ENCODE results near the gene PGLYRP4.
A peak's percentile ranks its signal among the peaks of the same experiment; 100 is the strongest.
"Not testable (repeated sequence)": the region's sequence is repeated elsewhere in the genome, so short reads cannot be mapped to it uniquely, and the experiment has no call there.

PGLYRP4 gene

DNA sequence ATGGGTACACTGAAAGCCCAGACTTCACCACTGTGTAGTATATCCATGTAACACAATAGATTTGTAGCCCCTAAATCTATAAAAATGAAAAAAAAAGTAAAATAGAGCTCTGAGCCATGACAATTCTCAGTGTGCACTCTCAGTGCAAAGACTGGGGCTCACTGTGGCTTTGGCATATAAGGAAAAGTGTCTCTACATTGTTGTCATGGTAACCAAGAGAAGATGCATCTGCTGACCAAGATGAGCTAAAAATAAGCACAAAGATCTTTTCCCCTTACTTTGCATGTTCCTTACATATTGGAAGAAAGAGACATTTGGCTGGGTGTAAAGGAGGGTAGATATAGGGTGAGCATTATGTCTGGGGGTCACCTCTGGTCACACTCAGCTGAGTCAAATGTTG lies 12.0 kb downstream of the PGLYRP4 start:
- no peak for DNase-seq

DNA sequence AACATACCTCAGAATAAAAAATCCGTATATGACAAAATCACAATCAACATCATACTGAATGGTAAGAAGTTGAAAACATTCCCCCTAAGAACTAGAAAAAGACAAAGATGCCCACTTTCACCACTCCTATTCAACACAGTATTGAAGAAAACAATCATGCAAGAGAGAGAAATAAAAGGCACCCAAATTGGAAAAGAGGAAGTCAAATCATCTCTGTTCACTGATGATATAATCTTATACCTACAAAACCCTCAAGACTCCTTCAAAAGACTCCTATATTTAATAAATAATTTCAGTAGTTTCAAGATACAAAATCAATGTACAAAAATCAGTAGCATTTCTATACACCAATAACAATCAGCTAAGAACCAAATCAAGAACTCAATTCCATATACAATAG lies 14.7 kb downstream of the PGLYRP4 start:
- no peak for DNase-seq

DNA sequence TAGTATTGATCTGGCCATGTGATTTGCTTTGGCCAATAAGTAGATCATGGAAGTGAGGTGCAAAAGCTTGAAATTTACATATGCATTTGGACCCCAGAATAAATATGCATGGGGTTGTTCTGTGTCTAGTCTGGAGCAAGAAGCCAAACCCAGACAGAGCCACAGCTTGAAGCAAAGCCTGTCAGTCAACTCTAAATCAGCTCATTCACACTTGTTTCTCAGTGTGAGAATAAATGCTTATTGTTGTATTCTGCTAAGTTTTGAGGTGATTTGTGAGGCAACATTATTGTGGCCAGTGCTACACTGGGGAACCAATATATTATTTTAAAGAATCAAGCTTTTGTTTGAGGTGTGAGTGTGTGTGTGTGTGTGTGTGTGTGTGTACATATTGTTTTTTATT lies 23.7 kb downstream of the PGLYRP4 start:
- no peak for DNase-seq

DNA sequence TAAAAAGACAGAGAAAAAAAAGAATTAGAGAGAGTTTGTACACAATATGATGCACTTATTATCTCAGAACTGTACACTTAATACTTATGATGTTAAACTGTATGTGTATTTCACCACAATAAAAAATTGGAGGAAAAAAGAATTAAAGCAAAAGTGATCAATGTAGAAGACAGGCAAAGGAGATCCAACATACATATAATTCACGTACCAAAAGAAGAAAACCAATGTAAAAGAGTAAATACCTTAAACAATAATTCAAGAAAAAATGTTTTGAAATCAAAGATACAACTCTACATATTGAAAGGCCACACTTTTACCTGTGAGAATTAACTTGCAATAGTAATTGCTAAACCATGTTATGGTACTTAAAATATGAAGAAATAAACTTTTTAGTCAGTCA lies 26.1 kb downstream of the PGLYRP4 start:
- DNase-seq = no peak

DNA sequence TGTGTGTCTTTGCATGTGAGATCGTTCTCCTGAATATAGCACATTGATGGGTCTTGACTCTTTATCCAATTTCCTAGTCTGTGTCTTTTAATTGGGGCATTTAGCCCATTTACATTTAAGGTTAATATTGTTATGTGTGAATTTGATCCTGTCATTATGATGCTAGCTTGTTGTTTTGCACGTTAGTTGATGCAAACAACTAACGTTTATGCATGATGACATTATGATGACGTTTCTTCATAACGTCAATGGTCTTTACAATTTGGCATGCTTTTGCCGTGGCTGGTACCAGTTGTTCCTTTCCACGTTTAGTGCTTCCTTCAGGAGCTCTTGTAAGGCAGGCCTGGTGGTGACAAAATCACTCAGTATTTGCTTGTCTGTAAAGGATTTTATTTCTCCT lies 30.5 kb downstream of the PGLYRP4 start:
- DNase-seq = not testable (repeated sequence)

DNA sequence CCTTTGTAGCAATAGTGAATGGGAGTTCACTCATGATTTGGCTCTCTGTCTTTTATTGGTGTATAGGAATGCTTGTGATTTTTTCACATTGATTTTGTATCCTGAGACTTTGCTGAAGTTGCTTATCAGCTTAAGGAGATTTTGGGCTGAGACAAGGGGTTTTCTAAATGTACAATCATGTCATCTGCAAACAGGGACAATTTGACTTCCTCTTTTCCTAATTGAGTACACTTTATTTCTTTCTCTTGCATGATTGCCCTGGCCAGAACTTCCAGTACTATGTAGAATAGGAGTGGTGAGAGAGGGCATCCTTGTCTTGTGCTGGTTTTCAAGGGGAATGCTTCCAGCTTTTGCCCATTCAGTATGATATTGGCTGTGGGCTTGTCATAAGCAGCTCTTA lies 32.6 kb downstream of the PGLYRP4 start:
- not testable (repeated sequence) for DNase-seq

DNA sequence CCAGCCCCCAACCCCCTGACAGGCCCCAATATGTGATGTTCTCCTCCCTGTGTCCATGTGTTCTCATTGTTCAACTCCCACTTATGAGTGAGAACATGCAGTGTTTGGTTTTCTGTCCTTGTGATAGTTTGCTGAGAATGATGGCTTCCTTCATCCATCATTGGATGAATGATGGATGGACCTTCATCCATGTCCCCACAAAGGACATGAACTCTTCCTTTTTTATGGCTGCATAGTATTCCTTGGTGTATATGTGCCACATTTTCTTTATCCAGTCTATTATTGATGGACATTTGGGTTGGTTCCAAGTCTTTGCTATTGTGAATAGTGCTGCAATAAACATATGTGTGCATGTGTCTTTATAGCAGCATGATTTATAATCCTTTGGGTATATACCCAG lies 34.3 kb downstream of the PGLYRP4 start:
- not testable (repeated sequence) for DNase-seq

DNA sequence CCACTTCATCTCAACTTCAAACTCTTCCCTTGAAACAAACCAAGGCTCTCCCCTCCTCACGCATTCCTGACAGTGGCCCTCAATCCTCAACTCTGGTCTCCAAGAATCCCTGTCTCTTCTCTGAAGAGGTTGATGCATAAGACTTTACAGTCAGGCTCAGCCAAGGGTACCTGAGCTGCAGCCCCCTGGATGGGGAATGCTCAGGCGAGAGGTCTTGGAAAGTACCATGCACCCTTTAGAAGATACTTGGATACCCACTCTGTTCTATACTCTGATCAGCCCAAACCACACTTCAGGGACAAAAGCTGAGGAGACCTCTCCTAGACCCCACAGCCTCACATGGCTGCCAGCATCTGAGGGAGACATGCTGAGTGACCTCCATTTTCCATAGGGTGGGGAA lies 35.4 kb downstream of the PGLYRP4 start:
- DNase-seq = no peak

DNA sequence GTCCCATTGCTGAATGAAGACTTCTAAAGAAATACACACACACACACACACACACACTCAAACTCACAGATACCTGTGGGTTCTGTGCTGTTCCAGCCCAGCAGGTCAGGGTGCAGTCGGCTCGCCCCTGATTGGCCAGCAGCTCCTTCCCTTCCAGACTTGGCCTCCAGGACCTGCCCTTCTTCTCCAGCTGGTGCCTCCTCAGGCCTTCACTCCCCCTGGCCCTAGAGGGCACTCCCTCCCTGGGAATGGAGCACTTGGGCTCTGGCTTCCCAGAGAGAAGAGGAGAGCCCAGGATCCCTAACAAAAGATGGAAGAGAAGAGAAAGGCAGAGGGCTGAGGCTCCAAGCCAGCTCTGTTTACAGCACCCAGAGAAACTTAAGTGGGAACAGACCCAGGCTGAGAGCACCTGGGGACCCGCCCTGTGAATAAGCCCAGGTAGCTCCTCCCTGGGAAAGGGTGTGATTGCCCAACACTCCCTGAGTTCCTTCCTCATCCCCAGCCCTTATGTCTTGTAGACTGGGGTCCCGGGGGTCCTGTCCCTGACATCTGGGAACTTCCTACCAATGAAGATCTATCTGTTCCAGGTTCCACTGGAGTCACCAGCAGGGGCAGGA lies 36.0 kb downstream of the PGLYRP4 start, which contains the start of gene PGLYRP3:
Gene PGLYRP3 (minus strand): TSS at position 383 of the 617 bp plus-strand sequence. CDS start 2,287 bp downstream, outside the sequence.
- peak in 1 of 2 experiments; percentile 4 for DNase-seq

DNA sequence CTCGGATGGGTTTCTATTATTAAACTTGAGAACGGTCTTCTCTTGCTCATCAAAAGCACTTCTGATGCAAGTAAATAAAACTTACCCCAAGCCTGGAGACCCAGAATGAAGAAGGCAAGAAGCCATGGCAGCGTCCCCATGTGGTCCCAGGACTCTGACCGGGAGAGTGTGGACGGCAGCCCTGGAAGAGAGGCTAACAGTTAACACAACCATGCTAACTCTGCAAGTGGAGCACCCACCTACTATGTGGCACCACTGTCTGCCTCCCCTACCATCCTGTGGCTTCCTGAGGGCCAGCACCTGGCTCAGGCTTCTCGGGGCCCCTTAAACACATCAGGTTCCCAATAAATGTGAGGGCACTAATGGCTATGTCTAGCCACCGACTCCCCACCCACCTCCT lies 38.1 kb downstream of the PGLYRP4 start:
- no peak for DNase-seq

DNA sequence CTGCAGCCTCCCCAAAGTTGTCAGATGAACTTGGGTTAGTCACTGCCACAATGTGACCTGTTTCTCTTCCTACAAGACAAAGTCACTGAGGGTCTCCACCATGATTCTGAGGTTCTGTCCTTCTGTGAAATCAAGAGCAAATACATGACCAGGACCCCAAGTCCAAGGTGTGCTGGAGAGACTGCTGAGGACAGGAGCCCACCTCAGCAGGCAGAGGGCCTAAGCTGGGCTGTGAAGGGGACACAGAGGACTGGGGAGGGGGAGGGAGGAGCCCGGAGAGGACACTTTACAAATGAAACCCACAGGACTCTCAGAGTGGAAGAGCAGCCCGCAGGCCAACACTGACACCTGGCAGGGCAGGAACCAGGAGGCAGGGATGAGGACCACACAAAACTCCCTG lies 39.2 kb downstream of the PGLYRP4 start:
- DNase-seq = no peak

DNA sequence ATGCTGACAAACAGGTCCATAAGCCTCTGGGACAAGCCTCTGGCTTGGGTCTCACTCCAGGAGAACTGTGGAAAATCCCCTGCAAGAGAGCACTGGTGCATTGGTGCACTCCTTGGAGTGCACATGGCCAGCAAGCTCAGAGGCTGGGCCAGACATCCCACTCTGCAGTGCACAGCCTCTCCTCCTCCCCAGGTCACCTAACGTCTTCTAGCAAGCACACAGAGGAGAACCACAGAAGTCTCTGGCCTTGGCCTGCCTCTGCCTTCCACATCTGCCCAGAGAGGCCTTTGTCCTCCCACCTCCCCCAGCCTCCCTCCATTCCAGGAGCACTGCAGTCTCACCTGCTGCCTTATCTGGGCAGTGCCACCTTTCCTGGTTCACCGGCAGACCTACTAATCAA lies 40.1 kb downstream of the PGLYRP4 start:
- DNase-seq = no peak

DNA sequence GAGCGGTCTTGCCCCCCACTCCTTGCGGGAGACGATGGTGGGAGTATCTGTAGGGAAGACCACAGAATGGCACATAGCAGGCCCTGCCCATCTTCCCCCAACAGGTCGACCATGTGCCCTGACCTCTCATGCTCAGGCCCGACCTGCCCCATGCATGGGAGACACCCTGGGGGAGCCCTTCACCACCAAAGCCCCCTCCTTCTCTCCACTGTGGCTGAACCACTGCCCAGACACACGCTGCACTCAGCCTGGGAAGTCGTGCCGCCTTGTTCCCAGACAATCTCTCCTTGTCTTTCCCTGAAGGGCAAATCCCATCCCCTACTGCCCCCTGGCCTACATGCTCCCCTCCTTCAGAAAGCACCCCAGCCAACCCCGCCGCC lies 41.4 kb downstream of the PGLYRP4 start:
- no peak for DNase-seq

DNA sequence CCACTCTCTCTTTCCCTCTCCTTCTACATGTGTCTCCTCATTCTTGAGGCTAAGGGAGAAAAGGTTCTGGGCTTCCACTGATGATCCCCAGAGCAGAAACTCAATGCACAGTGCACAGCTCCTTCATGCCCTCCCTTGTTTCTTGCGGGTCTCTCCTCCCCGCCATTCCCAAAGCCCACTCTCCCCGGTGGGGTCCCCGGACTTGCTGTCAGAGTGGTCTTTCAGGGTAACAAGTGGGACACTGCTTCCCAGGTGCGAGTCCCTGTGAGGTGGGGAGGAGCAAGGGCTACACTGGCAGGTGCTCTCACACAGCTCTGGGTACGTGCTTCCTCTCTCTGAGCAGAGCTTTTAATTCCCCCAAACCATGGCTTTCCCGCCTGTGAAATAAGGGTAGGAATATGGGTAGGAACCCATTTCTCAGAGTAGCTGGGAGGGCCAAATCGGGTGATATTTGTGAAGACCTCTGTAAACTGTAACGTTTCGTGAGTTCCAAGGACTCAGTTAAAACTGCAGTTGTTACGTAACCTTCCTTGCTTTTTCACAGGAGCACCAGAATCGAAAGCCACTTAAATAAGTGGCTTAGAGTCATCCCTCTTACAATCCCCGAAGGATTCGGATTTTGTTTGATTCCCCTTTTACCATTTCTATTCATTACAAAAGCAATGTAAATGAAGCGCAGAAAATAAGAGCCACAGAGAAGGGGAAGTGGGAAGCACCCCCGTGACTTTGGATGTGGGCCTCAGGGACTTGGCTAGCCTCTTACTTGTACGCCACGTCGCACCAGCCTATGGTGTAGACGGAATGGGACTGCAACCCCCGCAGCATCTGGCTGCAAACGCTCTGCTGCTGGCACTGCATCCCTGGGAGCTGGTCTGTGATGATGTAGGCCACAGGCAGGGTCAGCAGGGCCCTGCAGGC lies 42.1 kb downstream of the PGLYRP4 start:
- no peak for DNase-seq

DNA sequence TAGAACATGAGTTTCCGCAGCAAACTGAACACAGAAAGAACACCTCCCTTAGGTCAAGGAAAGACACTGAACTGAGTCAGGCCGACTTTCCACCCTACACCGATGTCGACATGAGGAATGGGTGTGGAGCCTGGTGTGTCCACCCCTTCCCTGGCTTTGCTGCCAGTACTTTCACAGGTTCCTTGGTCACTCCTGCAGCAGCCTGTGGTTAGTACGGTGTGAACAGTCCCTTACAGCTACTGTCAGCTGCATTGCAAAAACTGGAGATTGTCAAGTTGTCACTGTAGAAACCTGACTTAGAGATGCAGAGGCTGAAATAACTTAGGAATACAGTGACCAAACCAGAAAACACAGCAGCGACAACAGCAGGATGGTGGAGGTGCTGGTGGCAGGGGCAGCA lies 43.0 kb downstream of the PGLYRP4 start:
- no peak for DNase-seq

DNA sequence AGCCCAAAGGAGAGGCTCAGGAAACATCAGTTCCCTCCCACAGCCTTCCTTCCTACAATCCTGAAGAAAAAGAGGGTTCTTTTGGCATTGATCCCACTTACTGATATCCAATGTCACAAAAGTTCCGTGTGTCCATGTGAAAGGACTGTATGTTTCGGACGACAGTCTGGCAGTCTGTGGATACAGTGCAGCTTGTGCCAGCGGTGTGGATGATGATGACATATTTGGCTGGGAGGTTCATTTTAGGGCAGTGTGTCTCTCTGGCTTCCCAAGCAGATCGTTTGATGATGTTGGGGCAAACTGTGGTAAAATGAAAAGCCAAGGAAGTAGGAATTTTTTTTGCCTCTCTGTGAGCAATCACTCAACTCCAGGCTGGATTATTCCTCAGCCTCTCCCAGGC lies 46.3 kb downstream of the PGLYRP4 start:
- DNase-seq = no peak

DNA sequence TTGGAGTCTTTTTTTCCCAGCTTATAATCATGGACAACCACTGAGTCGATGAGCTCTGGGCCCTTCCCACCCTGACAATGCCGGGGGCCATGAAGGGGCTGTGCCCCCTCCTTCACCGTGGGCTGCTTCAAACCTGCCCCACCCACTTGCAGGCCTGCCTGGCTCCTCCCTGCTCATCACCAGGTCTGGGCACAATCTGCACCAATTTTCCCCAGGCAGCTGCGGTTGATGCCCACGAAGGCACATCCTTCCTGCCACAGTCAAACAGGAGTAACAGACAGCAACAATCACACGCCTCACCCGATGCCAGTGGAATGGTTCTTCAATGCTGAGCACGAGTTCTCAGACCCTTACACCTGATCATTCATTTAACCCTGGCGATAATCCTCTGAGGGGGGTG lies 54.8 kb downstream of the PGLYRP4 start:
- DNase-seq = peak; percentile 3 to 9

DNA sequence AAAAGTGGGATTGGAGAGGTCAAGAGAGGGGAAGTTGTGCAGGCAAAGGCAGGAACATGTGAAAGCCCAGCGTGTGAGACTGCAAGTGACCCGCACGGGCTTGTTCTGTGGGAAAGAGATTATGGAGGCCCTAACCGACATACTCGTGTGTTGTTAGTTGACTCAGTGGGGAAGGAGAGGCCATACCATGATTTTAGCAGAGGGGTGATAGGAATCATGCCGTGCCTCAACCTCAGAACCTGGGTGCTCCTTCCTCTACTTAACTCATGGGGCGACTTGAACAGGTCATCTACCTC lies 55.2 kb downstream of the PGLYRP4 start:
- no peak for DNase-seq

DNA sequence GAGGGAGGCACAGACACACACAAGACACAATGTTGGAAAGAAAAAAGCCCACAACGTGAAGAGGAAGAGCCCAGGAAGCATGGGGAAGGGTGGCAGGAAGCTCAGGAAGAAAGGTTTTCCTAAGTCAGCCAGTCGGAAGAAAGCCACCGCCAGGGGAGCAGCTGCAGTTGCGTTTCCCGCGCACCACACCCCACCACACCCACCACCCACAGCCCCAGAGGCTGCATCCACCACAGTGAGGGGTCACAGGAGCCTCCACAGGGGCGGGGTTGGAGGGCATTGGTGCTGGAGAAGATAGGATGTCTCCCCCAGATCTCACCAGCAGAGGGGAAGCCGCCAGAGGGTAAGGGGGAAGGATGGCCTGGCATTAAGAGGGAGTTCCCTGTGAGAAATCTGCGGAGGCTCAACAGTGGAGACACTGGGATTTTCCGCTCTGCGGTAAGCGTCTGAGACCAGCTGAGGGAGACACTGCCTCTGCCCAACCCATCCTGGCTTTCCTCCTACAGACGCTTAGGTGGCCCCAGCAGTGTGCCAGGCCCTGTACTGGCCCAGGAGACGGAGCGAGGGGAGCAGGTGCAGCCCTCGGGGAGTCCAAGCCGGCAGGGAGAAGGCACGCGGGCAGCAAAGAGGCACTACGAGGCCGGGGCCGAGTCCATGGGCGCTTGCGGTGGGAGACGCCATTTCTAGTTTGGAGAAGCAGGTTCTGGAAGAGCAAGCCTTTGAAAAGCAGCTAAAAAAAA lies 55.7 kb downstream of the PGLYRP4 start:
- peak; percentile 8 to 13 for DNase-seq

DNA sequence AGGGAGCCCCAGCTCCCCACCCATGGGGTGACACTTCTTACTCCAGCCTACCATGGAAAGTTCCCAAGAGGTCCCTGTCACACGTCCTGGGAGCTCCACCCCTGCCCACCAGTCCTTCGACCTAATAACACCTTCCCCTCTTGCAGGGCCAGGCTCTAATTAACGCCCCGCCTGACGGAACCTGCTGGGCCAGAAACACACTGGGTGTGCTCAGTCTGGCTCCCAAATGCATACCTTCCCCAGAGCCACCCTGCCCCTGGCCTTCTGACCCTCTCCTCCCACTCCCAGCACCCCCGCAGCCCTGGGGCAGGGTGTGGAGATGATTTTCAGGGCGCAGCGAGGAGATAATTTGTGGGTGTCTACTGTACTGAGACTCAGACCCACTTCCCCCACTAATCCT lies 56.5 kb downstream of the PGLYRP4 start:
- no peak for DNase-seq

DNA sequence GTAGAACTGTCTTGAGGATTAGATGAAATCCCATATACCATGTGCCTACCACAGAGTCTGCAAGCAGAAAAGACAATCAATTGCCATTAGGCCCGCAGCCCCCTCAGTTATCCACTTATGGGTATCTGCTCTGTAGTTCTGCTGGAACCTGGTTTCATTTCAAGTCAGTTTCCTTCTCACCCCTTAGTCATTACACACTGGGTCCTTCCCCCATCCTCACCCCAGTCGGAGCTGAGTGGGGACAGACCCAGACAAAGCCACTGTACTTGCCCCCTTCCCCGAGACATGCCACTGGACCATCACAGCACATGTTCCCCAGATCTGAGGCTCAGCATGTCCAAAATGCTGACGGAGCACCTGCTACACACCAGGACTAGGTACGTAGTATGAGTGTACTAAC lies 57.1 kb downstream of the PGLYRP4 start:
- no peak for DNase-seq

DNA sequence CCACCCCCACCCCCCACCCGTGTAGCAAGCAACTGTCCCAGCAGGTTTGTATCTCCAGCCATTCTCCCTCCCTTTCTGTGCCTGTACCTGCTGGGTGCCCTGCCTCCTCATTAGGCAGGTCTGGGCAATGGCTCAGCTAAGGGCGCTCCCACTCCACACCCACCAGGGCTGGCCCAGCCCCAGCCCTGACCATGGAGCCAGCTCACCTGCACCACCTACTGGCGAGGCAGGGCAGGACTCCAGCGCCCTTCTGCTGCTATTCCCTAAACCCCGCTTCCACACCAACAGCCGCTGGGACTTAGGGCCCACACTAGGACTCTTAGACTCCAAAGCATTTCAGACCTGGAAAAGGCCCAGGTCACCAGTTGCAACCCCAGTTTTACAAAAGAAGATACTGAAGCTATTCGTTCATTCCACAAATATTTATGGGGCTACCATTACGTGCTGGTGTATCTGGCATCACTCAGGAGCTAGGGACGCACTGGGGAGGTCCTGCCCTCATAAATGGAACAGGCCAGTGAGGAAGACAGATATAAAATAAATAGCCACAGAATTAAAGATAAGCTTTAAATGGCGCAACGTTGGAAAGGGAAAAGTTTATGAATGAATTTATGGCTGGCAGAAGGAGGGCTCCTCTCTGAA lies 59.9 kb downstream of the PGLYRP4 start:
- peak; percentile 19 to 44 for DNase-seq

Measured in Kasumi-1 (cell line).